ENCODE results near the gene AXL.

GRCh38 chr19:41222240-41222639 is 3.2 kb downstream of the AXL start:
- TF ChIP-seq, protein P1, sequence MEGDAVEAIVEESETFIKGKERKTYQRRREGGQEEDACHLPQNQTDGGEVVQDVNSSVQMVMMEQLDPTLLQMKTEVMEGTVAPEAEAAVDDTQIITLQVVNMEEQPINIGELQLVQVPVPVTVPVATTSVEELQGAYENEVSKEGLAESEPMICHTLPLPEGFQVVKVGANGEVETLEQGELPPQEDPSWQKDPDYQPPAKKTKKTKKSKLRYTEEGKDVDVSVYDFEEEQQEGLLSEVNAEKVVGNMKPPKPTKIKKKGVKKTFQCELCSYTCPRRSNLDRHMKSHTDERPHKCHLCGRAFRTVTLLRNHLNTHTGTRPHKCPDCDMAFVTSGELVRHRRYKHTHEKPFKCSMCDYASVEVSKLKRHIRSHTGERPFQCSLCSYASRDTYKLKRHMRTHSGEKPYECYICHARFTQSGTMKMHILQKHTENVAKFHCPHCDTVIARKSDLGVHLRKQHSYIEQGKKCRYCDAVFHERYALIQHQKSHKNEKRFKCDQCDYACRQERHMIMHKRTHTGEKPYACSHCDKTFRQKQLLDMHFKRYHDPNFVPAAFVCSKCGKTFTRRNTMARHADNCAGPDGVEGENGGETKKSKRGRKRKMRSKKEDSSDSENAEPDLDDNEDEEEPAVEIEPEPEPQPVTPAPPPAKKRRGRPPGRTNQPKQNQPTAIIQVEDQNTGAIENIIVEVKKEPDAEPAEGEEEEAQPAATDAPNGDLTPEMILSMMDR (IDR thresholded peaks at IDR 0.05; ENCODE audit: borderline replicate concordance, extremely low read depth, low read length, poor library complexity, severe bottlenecking), result no peak
- TF ChIP-seq EZH2 (IDR thresholded peaks at IDR 0.05; ENCODE audit: borderline replicate concordance, low read depth, low read length, severe bottlenecking), result no peak
